Lower leg skin (tissue), 3 donors: ENCODE measurements around the gene STXBP6.

Experiments used
- CTCF ChIP-seq, 3 donors: fragments of 450-650 bp; IDR thresholded peaks; one replicate each; pipeline ENCODE4 v1.5.1; 2016; ENCODE audit warnings: antibody characterized with exemption in 3 of 3, mild to moderate bottlenecking in 3 of 3, moderate library complexity in 2 of 3
- POLR2A ChIP-seq, 2 donors: fragments of 450-650 bp; IDR thresholded peaks; one replicate each; pipeline ENCODE4 v1.6.1; 2016 to 2017; ENCODE audit warnings: antibody characterized with exemption in 2 of 2, mild to moderate bottlenecking in 1 of 2, moderate library complexity in 1 of 2

GRCh38 chr14:24785698-24786097 lies 264.2 kb downstream of the STXBP6 start:
- TF ChIP-seq CTCF (IDR thresholded peaks at IDR 0.05) = no peak
- no peak for TF ChIP-seq POLR2A (IDR thresholded peaks at IDR 0.05)
